ENCODE results near the gene SHLD2. TPM values are rescaled to one million over a fixed set of nuclear protein-coding genes. Genes with fewer than 3 reads are reported as not detected.
A peak's percentile ranks its signal among the peaks of the same experiment; 100 is the strongest.

The SHLD2 gene
- total and polyA plus RNA-seq, 10 donors: 10.8 to 38.5 (median 24.4) TPM

DNA sequence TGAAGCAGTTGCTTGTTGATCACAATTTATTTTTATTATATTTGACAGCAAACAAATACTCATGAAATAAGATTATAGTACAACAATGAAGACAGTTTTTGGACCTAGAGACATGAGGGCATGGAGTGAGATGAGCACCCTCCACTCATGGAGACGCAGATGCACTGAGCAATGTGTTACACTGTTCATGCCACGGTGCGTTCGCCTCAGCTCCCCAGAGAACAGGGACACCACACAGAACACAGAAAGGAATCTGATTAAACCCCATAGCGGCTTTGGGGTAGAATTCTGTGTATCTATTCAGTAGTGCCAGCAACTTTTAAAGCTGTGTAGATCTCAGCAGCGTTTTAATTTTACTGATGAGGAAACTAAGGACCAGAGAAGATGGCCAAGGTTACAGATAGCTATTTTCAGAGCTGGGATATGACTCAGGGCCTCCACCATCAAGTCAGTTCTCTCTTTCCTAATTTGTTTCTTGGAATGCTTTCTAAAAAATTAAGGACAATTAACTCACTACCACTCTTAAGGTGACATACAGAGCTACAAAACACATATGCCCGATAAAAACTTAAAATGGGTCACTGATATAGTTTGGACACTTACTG is 41.3 kb upstream of the SHLD2 start:
- H3K4me1 ChIP-seq: peaks cover 0 to 6% (median 0%) of the 10 kb centered on the region in 6 donors
- no peak for DNase-seq
- WGBS, 5 donors: 94 to 97% (median 97%) methylated on average over 7 of the region's 7 CpGs
- no peak for TF ChIP-seq CTCF (IDR thresholded peaks at IDR 0.05 in 8 of 11, conservative IDR thresholded peaks at IDR 0.05 in 3 of 11)
- no peak for TF ChIP-seq POLR2AphosphoS5 (IDR thresholded peaks at IDR 0.05)
- no peak for TF ChIP-seq POLR2A (IDR thresholded peaks at IDR 0.05)
- intact Hi-C loops (cut with DNase I; ENCODE audit: low total_unique reads): no loop called here
- H3K27ac ChIP-seq: no peak overlapping the region
- no peaks in the 10 kb centered on the region for H3K9me3 ChIP-seq
- H3K36me3 ChIP-seq: peaks cover 2 to 100% (median 96%) of the 10 kb centered on the region in 6 donors
- H3K4me3 ChIP-seq: no peak overlapping the region
- no peaks in the 10 kb centered on the region for H3K27me3 ChIP-seq (replicated peaks in 1 of 7)

DNA sequence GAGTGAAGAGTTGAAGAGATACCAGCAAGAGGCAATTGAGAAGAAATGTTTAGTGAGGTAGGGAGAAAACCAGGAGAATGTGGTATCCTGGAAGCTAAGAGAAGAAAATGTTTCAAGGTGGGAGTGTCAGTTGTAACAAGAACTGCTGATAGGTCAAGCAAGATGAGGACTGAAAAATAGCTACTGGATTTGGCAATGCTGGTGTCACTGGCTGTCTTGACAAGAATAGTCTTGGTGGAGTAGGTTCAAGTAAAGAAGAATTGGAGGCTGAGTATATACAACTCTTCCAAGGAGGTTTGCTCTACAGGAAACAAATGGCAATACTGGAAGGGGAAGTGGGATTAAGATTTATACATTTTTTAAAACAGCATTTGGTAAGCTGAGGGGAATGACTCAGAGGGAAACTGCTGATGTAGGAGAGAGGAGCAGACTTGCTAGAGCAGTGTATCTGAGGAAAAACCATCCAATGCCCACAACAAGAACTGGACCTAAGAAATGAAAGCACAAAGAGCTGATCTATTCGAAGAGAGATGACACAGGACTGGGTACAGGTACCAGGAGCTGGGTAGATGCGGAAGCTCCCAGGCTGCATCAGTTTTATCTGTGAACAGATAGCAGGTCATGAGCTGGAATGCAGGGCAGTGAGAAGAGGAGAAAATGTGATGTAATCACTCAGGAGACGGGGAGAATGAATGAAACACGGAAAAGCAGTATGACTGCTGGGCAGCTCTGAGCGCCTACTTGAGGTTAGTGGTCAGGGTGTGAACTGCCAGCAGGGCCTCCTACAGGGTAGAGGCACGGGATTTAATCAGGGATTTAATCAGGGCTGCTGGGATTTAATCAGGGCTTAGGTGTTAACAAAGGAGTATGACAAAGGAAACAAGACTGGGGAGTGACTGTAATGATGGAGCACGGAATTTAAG is 40.4 kb upstream of the SHLD2 start:
- intact Hi-C loops (cut with DNase I; ENCODE audit: low total_unique reads): no loop called here
- peak overlapping the region in 1 of 8 donors; percentile 38 for H3K27ac ChIP-seq
- TF ChIP-seq POLR2A (IDR thresholded peaks at IDR 0.05) (no peak), POLR2AphosphoS5 (IDR thresholded peaks at IDR 0.05) (no peak), CTCF (IDR thresholded peaks at IDR 0.05 in 8 of 11, conservative IDR thresholded peaks at IDR 0.05 in 3 of 11) (no peak)

DNA sequence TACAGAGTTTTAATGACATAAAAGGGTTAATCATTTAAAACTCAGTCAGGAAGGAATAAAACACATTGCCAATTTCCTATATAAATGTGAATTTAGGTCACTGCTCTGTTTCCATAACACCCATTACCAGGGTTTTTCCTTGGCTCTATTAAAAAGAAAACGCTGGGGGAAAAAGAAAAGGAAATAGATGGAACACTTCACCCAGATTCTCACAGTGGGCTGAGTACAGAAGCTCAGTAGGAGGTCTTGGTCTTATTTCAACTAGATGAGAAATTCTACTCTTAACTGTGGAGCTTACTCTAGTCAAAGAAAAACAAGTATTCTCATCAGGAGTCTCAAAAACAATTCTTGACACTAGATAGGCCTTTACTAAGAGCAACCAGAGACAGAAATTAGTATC is 36.8 kb upstream of the SHLD2 start:
- H3K9me3 ChIP-seq: no peaks in the 10 kb centered on the region
- peaks cover 4 to 100% (median 95%) of the 10 kb centered on the region in 6 donors for H3K36me3 ChIP-seq
- peaks cover 0 to 6% (median 0%) of the 10 kb centered on the region in 6 donors for H3K4me1 ChIP-seq
- DNase-seq: no peak
- H3K27ac ChIP-seq: no peak overlapping the region
- no peak overlapping the region for H3K4me3 ChIP-seq
- WGBS, 5 donors: 50 to 80% (median 70%) methylated on average over 1 of the region's 1 CpG
- intact Hi-C loops (cut with DNase I; ENCODE audit: low total_unique reads): no loop called here
- H3K27me3 ChIP-seq (replicated peaks in 1 of 7): no peaks in the 10 kb centered on the region
- TF ChIP-seq CTCF (IDR thresholded peaks at IDR 0.05 in 8 of 11, conservative IDR thresholded peaks at IDR 0.05 in 3 of 11): no peak
- no peak for TF ChIP-seq POLR2AphosphoS5 (IDR thresholded peaks at IDR 0.05)
- no peak for TF ChIP-seq POLR2A (IDR thresholded peaks at IDR 0.05)

More for the DNA sequence above, 40.4 kb upstream of the SHLD2 start:
- Histone ChIP-seq H3K4me1 (peaks cover 0 to 6% (median 0%) of the 10 kb centered on the region in 6 donors), H3K4me3 (no peak overlapping the region), H3K36me3 (peaks cover 2 to 100% (median 97%) of the 10 kb centered on the region in 6 donors), H3K27me3 (replicated peaks in 1 of 7) (no peaks in the 10 kb centered on the region), H3K9me3 (no peaks in the 10 kb centered on the region)
- DNase-seq: no peak
- 48 to 60% (median 51%) methylated on average over 7 of the region's 7 CpGs for WGBS, 5 donors

GRCh38 chr10:87059401-87059800 is 35.6 kb upstream of the SHLD2 start:
- H3K4me1 ChIP-seq: peaks cover 0 to 6% (median 0%) of the 10 kb centered on the region in 6 donors
- H3K27me3 ChIP-seq (replicated peaks in 1 of 7): no peaks in the 10 kb centered on the region
- intact Hi-C loops (cut with DNase I; ENCODE audit: low total_unique reads): no loop called here
- TF ChIP-seq POLR2A (IDR thresholded peaks at IDR 0.05) (no peak), CTCF (IDR thresholded peaks at IDR 0.05 in 8 of 11, conservative IDR thresholded peaks at IDR 0.05 in 3 of 11) (no peak), POLR2AphosphoS5 (IDR thresholded peaks at IDR 0.05) (no peak)
- no peak for DNase-seq
- no peaks in the 10 kb centered on the region for H3K9me3 ChIP-seq
- no peak overlapping the region for H3K4me3 ChIP-seq
- H3K36me3 ChIP-seq: peaks cover 4 to 100% (median 96%) of the 10 kb centered on the region in 6 donors
- no peak overlapping the region for H3K27ac ChIP-seq
- WGBS, 5 donors: 95 to 100% (median 98%) methylated on average over 1 of the region's 1 CpG
